ENCODE results near the gene COPZ2.

The COPZ2 gene

GRCh38 chr17:48066656-48067055 is 29.1 kb upstream of the COPZ2 start:
- POLR2A ChIA-PET = interaction anchor here (0.9 to 3.5 kb wide), 3 partner anchors 8 to 18 kb away, joined by 3 to 20 read pairs (median 7); partner anchors contain the start of gene NFE2L1
- CTCF ChIA-PET = interaction anchor here (0.6 to 2.6 kb wide), 4 partner anchors 8 to 40 kb away, joined by 3 to 15 read pairs (median 4); no protein-coding TSS in a partner anchor
- no peak for DNase-seq (ENCODE audit: extremely low spot score)
- TF ChIP-seq LEF1 (IDR thresholded peaks at IDR 0.05; ENCODE audit: borderline replicate concordance) (no peak), TARDBP (IDR thresholded peaks at IDR 0.05) (no peak)

GRCh38 chr17:48066192-48066591 is 28.6 kb upstream of the COPZ2 start:
- DNase-seq (ENCODE audit: extremely low spot score) = no peak
- no peak for TF ChIP-seq ELF4 (IDR thresholded peaks at IDR 0.05)
- no peak for TF ChIP-seq SP1 (IDR thresholded peaks at IDR 0.05)
- TF ChIP-seq BHLHE40 (IDR thresholded peaks at IDR 0.05; ENCODE audit: borderline replicate concordance) = no peak
- no peak for TF ChIP-seq ARNT (IDR thresholded peaks at IDR 0.05)
- no peak for TF ChIP-seq ZNF384 (IDR thresholded peaks at IDR 0.05)
- TF ChIP-seq FOXK2 (IDR thresholded peaks at IDR 0.05) = no peak
- no peak for TF ChIP-seq FOXM1 (IDR thresholded peaks at IDR 0.05; ENCODE audit: borderline replicate concordance)
- TF ChIP-seq LEF1 (IDR thresholded peaks at IDR 0.05; ENCODE audit: borderline replicate concordance) = no peak
- TF ChIP-seq CTBP1 (IDR thresholded peaks at IDR 0.05; ENCODE audit: borderline replicate concordance) = no peak
- TF ChIP-seq SUZ12 (IDR thresholded peaks at IDR 0.05) = no peak
- TF ChIP-seq TARDBP (IDR thresholded peaks at IDR 0.05) = no peak
- no peak for TF ChIP-seq FOXA1 (IDR thresholded peaks at IDR 0.05)
- no peak for TF ChIP-seq L3MBTL2 (conservative IDR thresholded peaks at IDR 0.05)
- TF ChIP-seq PKNOX1 (IDR thresholded peaks at IDR 0.05) = no peak
- TF ChIP-seq HDGF (IDR thresholded peaks at IDR 0.05; ENCODE audit: borderline replicate concordance) = no peak
- ChIA-PET CTCF (interaction anchor here (0.6 kb wide), 1 partner anchor 40 kb away, joined by 5 read pairs; no protein-coding TSS in a partner anchor), POLR2A (interaction anchor here (0.9 to 3.5 kb wide), 3 partner anchors 8 to 18 kb away, joined by 3 to 20 read pairs (median 7); partner anchors contain the start of gene NFE2L1)

- ChIA-PET POLR2A (interaction anchor here (2.8 to 3.5 kb wide), 2 partner anchors 11 to 16 kb away, joined by 7 to 20 read pairs; partner anchors contain the start of gene NFE2L1), CTCF (interaction anchor here (0.6 to 1.8 kb wide), 2 partner anchors 10 to 39 kb away, joined by 3 to 6 read pairs; no protein-coding TSS in a partner anchor)
- DNase-seq (ENCODE audit: extremely low spot score) = no peak
- TF ChIP-seq ARNT (IDR thresholded peaks at IDR 0.05) = no peak
- no peak for TF ChIP-seq PKNOX1 (IDR thresholded peaks at IDR 0.05)
- no peak for TF ChIP-seq LEF1 (IDR thresholded peaks at IDR 0.05; ENCODE audit: borderline replicate concordance)
- TF ChIP-seq ELF4 (IDR thresholded peaks at IDR 0.05) = no peak
- no peak for TF ChIP-seq L3MBTL2 (conservative IDR thresholded peaks at IDR 0.05)
- no peak for TF ChIP-seq HDGF (IDR thresholded peaks at IDR 0.05; ENCODE audit: borderline replicate concordance)
- TF ChIP-seq FOXM1 (IDR thresholded peaks at IDR 0.05; ENCODE audit: borderline replicate concordance) = no peak
Observed at GRCh38 chr17:48064638-48065037, 27.0 kb upstream of the COPZ2 start.

- no peak for DNase-seq (ENCODE audit: extremely low spot score)
- ChIA-PET CTCF (interaction anchor here (1.1 to 1.8 kb wide), 2 partner anchors 18 to 36 kb away, joined by 4 to 8 read pairs; no protein-coding TSS in a partner anchor), POLR2A (interaction anchor here (2.8 to 7.0 kb wide), 2 partner anchors 8 to 14 kb away, joined by 7 to 64 read pairs; partner anchors contain the start of gene NFE2L1)
- TF ChIP-seq SUZ12 (IDR thresholded peaks at IDR 0.05) (no peak), ZNF384 (IDR thresholded peaks at IDR 0.05) (no peak), BHLHE40 (IDR thresholded peaks at IDR 0.05; ENCODE audit: borderline replicate concordance) (no peak), LEF1 (IDR thresholded peaks at IDR 0.05; ENCODE audit: borderline replicate concordance) (no peak), PKNOX1 (IDR thresholded peaks at IDR 0.05) (no peak), HDGF (IDR thresholded peaks at IDR 0.05; ENCODE audit: borderline replicate concordance) (no peak), ELF4 (IDR thresholded peaks at IDR 0.05) (no peak), L3MBTL2 (conservative IDR thresholded peaks at IDR 0.05) (no peak), ARNT (IDR thresholded peaks at IDR 0.05) (no peak), NFRKB (IDR thresholded peaks at IDR 0.05) (no peak), FOXK2 (IDR thresholded peaks at IDR 0.05) (no peak), SP1 (IDR thresholded peaks at IDR 0.05) (no peak), FOXA1 (IDR thresholded peaks at IDR 0.05) (no peak), FOXM1 (IDR thresholded peaks at IDR 0.05; ENCODE audit: borderline replicate concordance) (no peak), TARDBP (IDR thresholded peaks at IDR 0.05) (no peak), CTBP1 (IDR thresholded peaks at IDR 0.05; ENCODE audit: borderline replicate concordance) (no peak)
Observed at GRCh38 chr17:48062273-48062672, 24.7 kb upstream of the COPZ2 start.

GRCh38 chr17:48060249-48060648 is 22.7 kb upstream of the COPZ2 start:
- CTCF ChIA-PET = no interaction called here
- DNase-seq (ENCODE audit: extremely low spot score) = no peak
- POLR2A ChIA-PET = interaction anchor here (7.0 kb wide), 1 partner anchor 12 kb away, joined by 64 read pairs; the partner anchor contains the start of gene NFE2L1
- TF ChIP-seq FOXK2 (IDR thresholded peaks at IDR 0.05) (no peak), FOXA1 (IDR thresholded peaks at IDR 0.05) (no peak), PKNOX1 (IDR thresholded peaks at IDR 0.05) (no peak), SUZ12 (IDR thresholded peaks at IDR 0.05) (no peak), ELF4 (IDR thresholded peaks at IDR 0.05) (no peak), NFRKB (IDR thresholded peaks at IDR 0.05) (no peak), ZNF384 (IDR thresholded peaks at IDR 0.05) (no peak), ARNT (IDR thresholded peaks at IDR 0.05) (no peak), L3MBTL2 (conservative IDR thresholded peaks at IDR 0.05) (no peak)

Measured in HEK293T (cell line).